ENCODE data around the gene PNMA1. TPM values are rescaled to one million over a fixed set of nuclear protein-coding genes. Genes with fewer than 3 reads are reported as not detected.
A peak's percentile ranks its signal among the peaks of the same experiment; 100 is the strongest.

PNMA1 gene
- total RNA-seq, 6 donors from 2014 or later = 9.9 to 28.9 (median 15.2) TPM

- Histone ChIP-seq H3K4me1 (peaks cover 21 to 30% (median 27%) of the 10 kb centered on the region in 4 donors), H3K36me3 (peaks cover 33 to 97% (median 82%) of the 10 kb centered on the region in 4 donors), H3K9me3 (no peaks in the 10 kb centered on the region), H3K4me3 (no peak overlapping the region), H3K27me3 (no peaks in the 10 kb centered on the region), H3K27ac (peak overlapping the region in 2 of 4 donors; percentile 19 to 27)
- DNase-seq (no peak), ATAC-seq (ENCODE audit: low FRiP score in 2 of 2) (no peak)
- TF ChIP-seq CTCF (IDR thresholded peaks at IDR 0.05) (no peak), POLR2A (IDR thresholded peaks at IDR 0.05) (no peak), POLR2AphosphoS5 (IDR thresholded peaks at IDR 0.05) (no peak), EP300 (IDR thresholded peaks at IDR 0.05) (no peak)
- WGBS, 2 donors = 90 to 95% methylated on average over 8 to 12 of the region's 12 CpGs
Observed at GRCh38 chr14:73721101-73721821, 7.1 kb upstream of the PNMA1 start.

- Histone ChIP-seq H3K27me3 (no peaks in the 10 kb centered on the region), H3K9me3 (no peaks in the 10 kb centered on the region), H3K4me3 (no peak overlapping the region), H3K27ac (no peak overlapping the region), H3K36me3 (peaks cover 27 to 97% (median 79%) of the 10 kb centered on the region in 4 donors), H3K4me1 (peaks cover 21 to 30% (median 25%) of the 10 kb centered on the region in 4 donors)
- no peak for TF ChIP-seq POLR2AphosphoS5 (IDR thresholded peaks at IDR 0.05)
- TF ChIP-seq POLR2A (IDR thresholded peaks at IDR 0.05) = no peak
- no peak for TF ChIP-seq EP300 (IDR thresholded peaks at IDR 0.05)
- TF ChIP-seq CTCF (IDR thresholded peaks at IDR 0.05) = no peak
- ATAC-seq (ENCODE audit: low FRiP score in 2 of 2) (no peak), DNase-seq (no peak)
Observed at GRCh38 chr14:73720636-73721035, 6.5 kb upstream of the PNMA1 start.

- no peaks in the 10 kb centered on the region for H3K27me3 ChIP-seq
- H3K9me3 ChIP-seq = no peaks in the 10 kb centered on the region
- 83 to 85% methylated on average over 7 to 8 of the region's 8 CpGs for WGBS, 2 donors
- TF ChIP-seq CTCF (IDR thresholded peaks at IDR 0.05) = no peak
- TF ChIP-seq POLR2AphosphoS5 (IDR thresholded peaks at IDR 0.05) = no peak
- no peak for TF ChIP-seq EP300 (IDR thresholded peaks at IDR 0.05)
- TF ChIP-seq POLR2A (IDR thresholded peaks at IDR 0.05) = no peak
- ATAC-seq (ENCODE audit: low FRiP score in 2 of 2) (no peak), DNase-seq (no peak)
- H3K4me3 ChIP-seq = no peak overlapping the region
- H3K36me3 ChIP-seq = peaks cover 25 to 90% (median 72%) of the 10 kb centered on the region in 4 donors
- H3K4me1 ChIP-seq = peaks cover 13 to 23% (median 18%) of the 10 kb centered on the region in 4 donors
- H3K27ac ChIP-seq = no peak overlapping the region
Observed at GRCh38 chr14:73719791-73720190, 5.6 kb upstream of the PNMA1 start.

GRCh38 chr14:73719361-73719760, 5.2 kb upstream of the PNMA1 start:
- H3K27ac ChIP-seq = peak overlapping the region in 2 of 4 donors; percentile 3 to 10
- no peaks in the 10 kb centered on the region for H3K27me3 ChIP-seq
- H3K9me3 ChIP-seq = no peaks in the 10 kb centered on the region
- WGBS, 2 donors = 94 to 96% methylated on average over 12 to 13 of the region's 13 CpGs
- ATAC-seq (ENCODE audit: low FRiP score in 2 of 2) = no peak
- no peak for DNase-seq
- TF ChIP-seq EP300 (IDR thresholded peaks at IDR 0.05) = no peak
- no peak for TF ChIP-seq POLR2A (IDR thresholded peaks at IDR 0.05)
- TF ChIP-seq CTCF (IDR thresholded peaks at IDR 0.05) = no peak
- TF ChIP-seq POLR2AphosphoS5 (IDR thresholded peaks at IDR 0.05) = no peak
- H3K4me1 ChIP-seq = peaks cover 13 to 23% (median 16%) of the 10 kb centered on the region in 4 donors
- H3K36me3 ChIP-seq = peaks cover 25 to 86% (median 69%) of the 10 kb centered on the region in 4 donors
- H3K4me3 ChIP-seq = no peak overlapping the region
